Cardiac septum (tissue), 1 donor: ENCODE measurements around the gene CLEC3B. TPM values are rescaled to one million over a fixed set of nuclear protein-coding genes. Genes with fewer than 3 reads are reported as not detected.
A peak's percentile ranks its signal among the peaks of the same experiment; 100 is the strongest.

Source experiments
- DNase-seq: peaks from one replicate; pipeline ENCODE4 v3.0.0-alpha.2; 2020; ENCODE audit warnings: low spot score
- intact Hi-C: fragments of 100-400 bp; cut with DNase I; formaldehyde crosslinking; loops from one replicate; pipeline ENCODE4 v1.14.0; 2022
- total RNA-seq: library from RNA; stranded (reverse); fragmentation: NEBNext Ultra II Directional; extraction: Animal tissue kit (Norgen Biotek cat#: 25700); gene quantifications from one replicate; pipeline ENCODE4 v1.2.1, GENCODE V29; 2021
- donor health status: DM: no; HTN: no; CAD: no.

Gene CLEC3B
- total RNA-seq, 1 donor from 2014 or later = 77.1 TPM

GRCh38 chr3:45002139-45002660 is 23.9 kb upstream of the CLEC3B start:
- no peak for DNase-seq
- intact Hi-C loops = no loop called here

- no peak for DNase-seq
- intact Hi-C loops = no loop called here
Measured at GRCh38 chr3:45002720-45003119, 23.4 kb upstream of the CLEC3B start.

GRCh38 chr3:45003406-45003805 is 22.7 kb upstream of the CLEC3B start:
- intact Hi-C loops = no loop called here
- DNase-seq = no peak

- no peak for DNase-seq
- intact Hi-C loops = no loop called here
Measured at GRCh38 chr3:45003859-45004258, 22.2 kb upstream of the CLEC3B start.

- DNase-seq = no peak
Measured at GRCh38 chr3:45007091-45007490, 19.0 kb upstream of the CLEC3B start.

GRCh38 chr3:45008117-45008516 is 18.0 kb upstream of the CLEC3B start:
- intact Hi-C loops = no loop called here
- DNase-seq = no peak

More at GRCh38 chr3:45007091-45007490, 19.0 kb upstream of the CLEC3B start:
- intact Hi-C loops = no loop called here

GRCh38 chr3:45009868-45010267 is 16.2 kb upstream of the CLEC3B start:
- no peak for DNase-seq
- intact Hi-C loops = loop anchor here (5.0 kb wide), 1 partner anchor 33 kb away; the partner anchor contains the start of genes EXOSC7 and ZDHHC3

- intact Hi-C loops = loop anchor here (5.0 kb wide), 1 partner anchor 34 kb away; the partner anchor contains the start of genes EXOSC7 and ZDHHC3
- DNase-seq = no peak
Measured at GRCh38 chr3:45010811-45011333, 15.2 kb upstream of the CLEC3B start.

GRCh38 chr3:45011756-45012508 is 14.2 kb upstream of the CLEC3B start:
- DNase-seq = peak; percentile 78
- intact Hi-C loops = loop anchor here (5.0 kb wide), 1 partner anchor 35 kb away; the partner anchor contains the start of genes EXOSC7 and ZDHHC3

- DNase-seq = no peak
- intact Hi-C loops = loop anchor here (5.0 kb wide), 1 partner anchor 35 kb away; the partner anchor contains the start of genes EXOSC7 and ZDHHC3
Measured at GRCh38 chr3:45012577-45012976, 13.5 kb upstream of the CLEC3B start.

- no peak for DNase-seq
- intact Hi-C loops = no loop called here
Measured at GRCh38 chr3:45016916-45017315, 9.2 kb upstream of the CLEC3B start.

- DNase-seq = no peak
- intact Hi-C loops = no loop called here
Measured at GRCh38 chr3:45017821-45018220, 8.3 kb upstream of the CLEC3B start.

GRCh38 chr3:45020534-45020933 is 5.6 kb upstream of the CLEC3B start:
- intact Hi-C loops = no loop called here
- DNase-seq = no peak

GRCh38 chr3:45021524-45022297 is 4.4 kb upstream of the CLEC3B start:
- DNase-seq = peak; percentile 83
- intact Hi-C loops = no loop called here

- no peak for DNase-seq
- intact Hi-C loops = no loop called here
Measured at GRCh38 chr3:45023675-45024074, 2.4 kb upstream of the CLEC3B start.

GRCh38 chr3:45024542-45025255 is 1.4 kb upstream of the CLEC3B start:
- intact Hi-C loops = no loop called here
- no peak for DNase-seq

- intact Hi-C loops = no loop called here
- DNase-seq = peak; percentile 82
Measured at GRCh38 chr3:45026957-45027356, 854 bp downstream of the CLEC3B start.

GRCh38 chr3:45027441-45027840 is 1.3 kb downstream of the CLEC3B start:
- DNase-seq = no peak
- intact Hi-C loops = no loop called here

GRCh38 chr3:45029216-45029615 is 3.1 kb downstream of the CLEC3B start:
- DNase-seq = no peak
- intact Hi-C loops = no loop called here
